Breast epithelium (tissue), 4 donors: ENCODE results near the gene HSPA12A. TPM values are rescaled to one million over a fixed set of nuclear protein-coding genes. Genes with fewer than 3 reads are reported as not detected.
A peak's percentile ranks its signal among the peaks of the same experiment; 100 is the strongest.

Source experiments
- DNase-seq, 2 donors: peaks; one replicate each; pipeline ENCODE4 v3.0.0-alpha.2; 2019; ENCODE audit warnings: low spot score in 2 of 2
- H3K27ac ChIP-seq, 2 donors: fragments of 200-600 bp; sonication (generic) in 1 of 2; one replicate each; pipeline ENCODE4 v1.5.1; 2016 to 2019; ENCODE audit warnings: mild to moderate bottlenecking in 1 of 2
- H3K27me3 ChIP-seq, 2 donors: fragments of 200-600 bp; sonication (generic) in 1 of 2; one replicate each; pipeline versions ENCODE4 v1.5.1 to v1.6.0; 2017 to 2019; ENCODE audit warnings: control low read depth in 1 of 2, mild to moderate bottlenecking in 1 of 2
- H3K36me3 ChIP-seq: fragments of 200-600 bp; one replicate; pipeline ENCODE4 v1.5.1; 2019
- H3K4me1 ChIP-seq, 2 donors: fragments of 200-600 bp; sonication (generic); one replicate each; pipeline ENCODE4 v1.5.1; 2016 to 2019; ENCODE audit warnings: control low read depth in 1 of 2
- H3K4me3 ChIP-seq, 3 donors: fragments of 200-600 bp; sonication (generic); 1 replicate in 2 of 3; 2 replicates in 1 of 3; pipeline ENCODE4 v1.5.1; 2016 to 2019; ENCODE audit warnings: mild to moderate bottlenecking in 3 of 3, moderate library complexity in 2 of 3
- H3K9me3 ChIP-seq, 2 donors: fragments of 200-600 bp; sonication (generic) in 1 of 2; one replicate each; pipeline ENCODE4 v1.5.1; 2016 to 2019; ENCODE audit warnings: control low read depth in 1 of 2
- POLR2A ChIP-seq: fragments of 450-650 bp; IDR thresholded peaks from one replicate; pipeline ENCODE4 v1.6.1; 2016; ENCODE audit warnings: antibody characterized with exemption, mild to moderate bottlenecking, moderate library complexity
- POLR2AphosphoS5 ChIP-seq, 3 donors: sonication (generic); formaldehyde crosslinking; IDR thresholded peaks; one replicate each; pipeline ENCODE4 v1.6.1; 2017; ENCODE audit warnings: antibody characterized with exemption in 3 of 3
- intact Hi-C: fragments of 100-400 bp; cut with DNase I; formaldehyde crosslinking; loops from one replicate; pipeline ENCODE4 v1.15.1; 2023; ENCODE audit warnings: low total_unique reads
- total RNA-seq, 3 donors: library from RNA; depleted of rRNA; stranded (reverse); fragments of >200 nt; gene quantifications; one replicate each; pipeline ENCODE4 v1.1.0, GENCODE V29; 2016
- TF ChIP-seq, protein P1 (sequence below), 3 donors: fragments of 450-650 bp; IDR thresholded peaks; one replicate each; pipeline ENCODE4 v1.5.1; 2016 to 2017; ENCODE audit warnings: antibody characterized with exemption in 3 of 3, mild to moderate bottlenecking in 3 of 3, moderate library complexity in 3 of 3

Gene HSPA12A
- total RNA-seq, 3 donors from 2014 or later: 13.2 to 23.6 (median 14.2) TPM

DNA sequence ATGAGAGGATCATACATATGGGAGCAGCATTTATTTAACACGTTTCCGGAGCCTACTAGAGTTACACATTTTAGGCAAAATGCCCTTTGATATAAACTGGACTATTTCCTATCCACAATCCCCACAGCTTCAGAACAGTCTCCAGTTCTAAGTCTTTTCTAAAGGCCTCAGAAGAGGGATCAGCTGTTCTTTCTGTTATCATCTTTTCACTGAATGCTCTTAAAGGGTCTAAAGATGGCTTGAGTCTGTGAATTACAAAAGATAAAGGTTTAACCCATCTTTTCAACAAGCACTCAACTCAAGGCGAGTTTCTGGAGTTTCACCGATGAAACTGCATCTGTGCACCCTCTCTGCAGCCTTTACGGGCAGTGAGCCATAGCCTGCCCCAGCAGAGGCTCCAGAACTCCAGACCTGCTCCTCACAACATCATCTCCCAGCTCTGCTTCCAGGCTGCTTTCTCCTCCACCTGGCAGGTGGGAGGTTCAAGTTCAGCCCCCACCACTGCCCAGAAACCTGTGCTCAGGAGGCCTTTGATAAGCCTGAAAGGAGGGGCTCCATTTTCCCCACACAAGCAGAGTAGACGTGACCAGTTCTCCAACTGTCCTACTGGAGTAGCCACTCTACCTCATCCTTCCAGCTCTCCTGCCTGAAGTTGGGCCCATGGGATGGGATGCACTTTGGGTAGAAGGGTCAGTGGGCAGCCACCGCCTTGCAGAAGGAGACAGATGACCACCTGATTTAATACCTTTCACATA is 53.4 kb downstream of the HSPA12A start:
- H3K36me3 ChIP-seq: no peaks in the 10 kb centered on the region
- no peaks in the 10 kb centered on the region for H3K9me3 ChIP-seq
- no peaks in the 10 kb centered on the region for H3K27me3 ChIP-seq
- peak overlapping the region in 2 of 3 donors; percentile 29 to 47 for H3K4me3 ChIP-seq
- intact Hi-C loops: no loop called here
- no peak for TF ChIP-seq POLR2A
- no peak for TF ChIP-seq POLR2AphosphoS5 (IDR thresholded peaks at IDR 0.05)
- TF ChIP-seq, protein P1, sequence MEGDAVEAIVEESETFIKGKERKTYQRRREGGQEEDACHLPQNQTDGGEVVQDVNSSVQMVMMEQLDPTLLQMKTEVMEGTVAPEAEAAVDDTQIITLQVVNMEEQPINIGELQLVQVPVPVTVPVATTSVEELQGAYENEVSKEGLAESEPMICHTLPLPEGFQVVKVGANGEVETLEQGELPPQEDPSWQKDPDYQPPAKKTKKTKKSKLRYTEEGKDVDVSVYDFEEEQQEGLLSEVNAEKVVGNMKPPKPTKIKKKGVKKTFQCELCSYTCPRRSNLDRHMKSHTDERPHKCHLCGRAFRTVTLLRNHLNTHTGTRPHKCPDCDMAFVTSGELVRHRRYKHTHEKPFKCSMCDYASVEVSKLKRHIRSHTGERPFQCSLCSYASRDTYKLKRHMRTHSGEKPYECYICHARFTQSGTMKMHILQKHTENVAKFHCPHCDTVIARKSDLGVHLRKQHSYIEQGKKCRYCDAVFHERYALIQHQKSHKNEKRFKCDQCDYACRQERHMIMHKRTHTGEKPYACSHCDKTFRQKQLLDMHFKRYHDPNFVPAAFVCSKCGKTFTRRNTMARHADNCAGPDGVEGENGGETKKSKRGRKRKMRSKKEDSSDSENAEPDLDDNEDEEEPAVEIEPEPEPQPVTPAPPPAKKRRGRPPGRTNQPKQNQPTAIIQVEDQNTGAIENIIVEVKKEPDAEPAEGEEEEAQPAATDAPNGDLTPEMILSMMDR (IDR thresholded peaks at IDR 0.05): no peak
- peaks cover 0 to 7% of the 10 kb centered on the region in 2 donors for H3K4me1 ChIP-seq
- DNase-seq: no peak
- peak overlapping the region; percentile 63 to 69 for H3K27ac ChIP-seq

DNA sequence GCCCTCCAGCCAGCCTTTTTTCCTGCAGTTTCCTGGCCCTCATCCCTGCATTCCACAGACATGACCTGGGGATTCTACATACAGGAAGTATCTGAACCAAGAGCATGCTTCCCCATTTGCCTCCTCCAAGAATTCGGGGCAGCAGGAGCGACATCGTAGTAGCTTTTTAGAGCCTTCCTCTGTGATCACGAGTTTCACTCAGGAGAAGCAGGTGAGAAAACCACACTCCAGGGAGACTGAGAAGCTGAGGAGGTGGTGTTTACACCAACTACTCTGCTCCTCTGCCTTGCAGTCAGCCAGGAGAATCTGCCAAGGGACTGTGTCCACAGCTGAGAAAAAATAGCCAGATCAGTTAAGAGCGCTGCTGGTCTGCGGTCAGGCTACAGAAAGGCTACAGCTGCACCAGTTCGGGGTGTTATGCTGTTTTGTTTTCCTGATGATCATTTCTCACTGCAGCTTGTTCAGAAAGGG is 54.1 kb downstream of the HSPA12A start:
- Histone ChIP-seq H3K27ac (peak overlapping the region; percentile 63 to 69), H3K4me1 (peaks cover 0 to 7% of the 10 kb centered on the region in 2 donors), H3K36me3 (no peaks in the 10 kb centered on the region), H3K27me3 (no peaks in the 10 kb centered on the region), H3K4me3 (peak overlapping the region in 2 of 3 donors; percentile 29 to 47), H3K9me3 (no peaks in the 10 kb centered on the region)
- intact Hi-C loops: no loop called here
- TF ChIP-seq POLR2AphosphoS5 (IDR thresholded peaks at IDR 0.05): no peak
- TF ChIP-seq, protein P1 (IDR thresholded peaks at IDR 0.05): no peak
- TF ChIP-seq POLR2A: no peak
- peak in 1 of 2 donors; percentile 31 for DNase-seq

DNA sequence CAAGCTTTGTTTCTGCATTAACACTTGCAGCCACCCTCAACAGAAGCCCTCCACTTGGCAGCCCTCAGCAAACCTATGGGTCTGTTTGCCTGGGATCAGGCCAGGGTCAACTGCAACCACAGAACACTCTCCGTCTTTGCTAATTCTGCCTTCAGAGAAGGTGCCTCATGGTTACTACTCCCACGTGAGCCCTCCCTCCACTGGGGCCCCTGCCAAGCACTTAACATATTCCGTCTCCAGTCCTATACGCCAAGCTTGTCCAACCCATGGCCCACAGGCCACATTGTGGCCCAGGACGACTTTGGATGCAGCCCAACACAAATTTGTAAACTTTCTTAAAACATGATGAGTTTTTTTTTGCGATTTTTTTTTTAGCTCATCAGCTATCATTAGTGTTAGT is 54.7 kb downstream of the HSPA12A start:
- H3K4me3 ChIP-seq: no peak overlapping the region
- peaks cover 0 to 7% of the 10 kb centered on the region in 2 donors for H3K4me1 ChIP-seq
- no peaks in the 10 kb centered on the region for H3K36me3 ChIP-seq
- TF ChIP-seq, protein P1 (IDR thresholded peaks at IDR 0.05): no peak
- no peak for TF ChIP-seq POLR2A
- no peak for TF ChIP-seq POLR2AphosphoS5 (IDR thresholded peaks at IDR 0.05)
- H3K27ac ChIP-seq: no peak overlapping the region
- no peak for DNase-seq
- no peaks in the 10 kb centered on the region for H3K9me3 ChIP-seq
- no peaks in the 10 kb centered on the region for H3K27me3 ChIP-seq
- intact Hi-C loops: no loop called here

DNA sequence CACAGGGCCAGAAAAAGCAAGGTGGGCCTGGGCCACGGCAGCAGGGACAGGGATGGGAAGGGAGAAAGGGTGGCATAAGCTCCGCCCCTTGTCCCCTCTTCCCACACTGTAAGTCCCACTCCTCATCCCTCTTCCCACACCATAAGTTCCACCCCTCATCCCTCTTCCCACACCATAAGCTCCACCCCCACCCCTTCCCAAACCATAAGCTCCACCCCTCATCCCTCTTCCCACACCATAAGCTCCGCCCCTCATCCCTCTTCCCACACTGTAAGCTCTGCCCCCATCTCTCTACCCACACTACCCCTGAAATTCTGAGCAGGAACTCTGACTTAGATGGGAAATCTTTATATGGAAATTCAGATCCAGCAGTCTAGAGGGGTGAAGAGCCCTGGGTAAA is 55.7 kb downstream of the HSPA12A start:
- TF ChIP-seq POLR2AphosphoS5 (IDR thresholded peaks at IDR 0.05): no peak
- TF ChIP-seq, protein P1 (IDR thresholded peaks at IDR 0.05): no peak
- no peak for TF ChIP-seq POLR2A
- no peak for DNase-seq
- Histone ChIP-seq H3K4me1 (peaks cover 0 to 7% of the 10 kb centered on the region in 2 donors), H3K27me3 (no peaks in the 10 kb centered on the region), H3K36me3 (no peaks in the 10 kb centered on the region), H3K4me3 (no peak overlapping the region), H3K27ac (no peak overlapping the region), H3K9me3 (no peaks in the 10 kb centered on the region)
- intact Hi-C loops: no loop called here

DNA sequence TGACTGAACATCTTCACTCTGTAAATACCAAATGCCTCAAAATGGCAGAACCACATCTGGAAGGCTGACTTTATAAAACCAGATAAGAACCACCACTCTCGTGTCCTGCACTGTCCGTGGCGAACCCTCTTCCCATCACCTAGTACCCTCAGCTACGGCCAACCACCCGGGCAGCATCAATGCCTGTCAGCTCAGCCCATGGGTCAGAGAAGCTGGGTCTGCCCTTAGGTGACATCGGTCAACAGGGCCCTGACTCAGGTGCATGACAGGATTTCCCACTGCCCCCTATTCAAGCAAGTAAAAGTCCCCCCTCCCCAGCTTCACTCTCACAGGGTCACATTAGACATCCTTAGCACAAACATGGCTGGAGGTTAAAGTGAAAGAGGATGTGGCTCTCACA is 56.6 kb downstream of the HSPA12A start:
- Histone ChIP-seq H3K4me3 (no peak overlapping the region), H3K4me1 (peaks cover 0 to 7% of the 10 kb centered on the region in 2 donors), H3K27ac (no peak overlapping the region), H3K9me3 (no peaks in the 10 kb centered on the region), H3K36me3 (no peaks in the 10 kb centered on the region), H3K27me3 (no peaks in the 10 kb centered on the region)
- intact Hi-C loops: no loop called here
- no peak for TF ChIP-seq POLR2AphosphoS5 (IDR thresholded peaks at IDR 0.05)
- TF ChIP-seq POLR2A: no peak
- TF ChIP-seq, protein P1 (IDR thresholded peaks at IDR 0.05): no peak
- DNase-seq: no peak
